PC-9 (cell line): Measurements from ENCODE around the gene FBXL12. TPM values are rescaled to one million over a fixed set of nuclear protein-coding genes. Genes with fewer than 3 reads are reported as not detected.
"Not testable (repeated sequence)": the region's sequence is repeated elsewhere in the genome, so short reads cannot be mapped to it uniquely, and the experiment has no call there.

Experiments
- BruUV-seq: library from RNA; stranded (reverse); fragments of 400-500 nt; replicated peaks from 2 replicates; lab custom pipeline; 2021; lab: Mats Ljungman, UMichigan
- CTCF ChIA-PET: fragments of 300-600 bp; sonication (Branson Sonifier 250); formaldehyde crosslinking; loops from one replicate; lab custom pipeline; 2022; ENCODE audit warnings: antibody characterized with exemption; lab: Charles Lee
- POLR2A ChIA-PET: fragments of 300-600 bp; sonication (Branson Sonifier 250); formaldehyde crosslinking; loops from one replicate; lab custom pipeline; 2022; ENCODE audit warnings: antibody characterized with exemption; ENCODE audit not compliant: unreplicated experiment; lab: Charles Lee
- DNase-seq, 2 experiments: peaks; one replicate each; pipeline versions ENCODE4 v3.0.0 to v3.0.0-alpha.2; 2015 to 2022; ENCODE audit warnings: mixed read lengths in 1 of 2
- H2AFZ ChIP-seq: fragments of 200-600 bp; sonication (generic); 2 replicates; pipeline ENCODE4 v1.8.1; 2017; ENCODE audit warnings: antibody characterized with exemption
- H3F3A ChIP-seq: fragments of 200-600 bp; sonication (generic); 2 replicates; pipeline ENCODE4 v1.8.1; 2017; ENCODE audit warnings: antibody characterized with exemption, mild to moderate bottlenecking, low read depth; ENCODE audit not compliant: insufficient read depth
- H3K27ac ChIP-seq: fragments of 200-600 bp; sonication (generic); 2 replicates; pipeline ENCODE4 v1.6.1; 2016; ENCODE audit warnings: mixed run types
- H3K27me3 ChIP-seq: fragments of 200-600 bp; sonication (generic); 2 replicates; pipeline ENCODE4 v1.6.1; 2016; ENCODE audit warnings: low read depth, mixed run types; ENCODE audit not compliant: insufficient read depth
- H3K36me3 ChIP-seq: fragments of 200-600 bp; sonication (generic); 2 replicates; pipeline ENCODE4 v1.6.1; 2016; ENCODE audit warnings: low read depth, mixed run types
- H3K4me1 ChIP-seq: fragments of 200-600 bp; sonication (generic); replicated peaks from 2 replicates; pipeline ENCODE4 v1.6.1; 2016; ENCODE audit warnings: mixed run types; ENCODE audit not compliant: insufficient read depth
- H3K4me2 ChIP-seq: fragments of 200-600 bp; sonication (generic); 2 replicates; pipeline ENCODE4 v1.6.1; 2017; ENCODE audit warnings: mixed run types
- H3K4me3 ChIP-seq: fragments of 200-600 bp; sonication (generic); 2 replicates; pipeline ENCODE4 v1.6.1; 2016; ENCODE audit warnings: mixed run types
- H3K79me2 ChIP-seq: fragments of 200-600 bp; sonication (generic); 2 replicates; pipeline ENCODE4 v1.6.1; 2017; ENCODE audit warnings: low read depth, mixed run types
- H3K9me2 ChIP-seq: fragments of 200-600 bp; sonication (generic); 2 replicates; pipeline ENCODE4 v1.8.1; 2017; ENCODE audit warnings: mild to moderate bottlenecking; ENCODE audit not compliant: insufficient read depth
- H3K9me3 ChIP-seq: fragments of 200-600 bp; sonication (generic); 2 replicates; pipeline ENCODE4 v1.8.1; 2016; ENCODE audit warnings: low read depth; ENCODE audit not compliant: insufficient read depth
- H4K20me1 ChIP-seq: fragments of 200-600 bp; sonication (generic); 2 replicates; pipeline ENCODE4 v1.8.1; 2017; ENCODE audit not compliant: insufficient read depth
- EZH2 ChIP-seq: fragments of 200-600 bp; sonication (generic); IDR thresholded peaks from 2 replicates; pipeline ENCODE4 v1.8.0; 2017; ENCODE audit warnings: antibody characterized with exemption, low read depth
- intact Hi-C: fragments of 100-400 bp; cut with micrococcal nuclease; formaldehyde crosslinking; loops from one replicate; pipeline ENCODE4 v1.10.0; 2022; ENCODE audit not compliant: unreplicated experiment
- total RNA-seq: library from RNA; stranded (reverse); gene quantifications from 2 replicates; pipeline ENCODE4 v1.2.3, GENCODE V29; 2021
- TF ChIP-seq, protein P1 (sequence below): fragments of 200-600 bp; sonication (generic); conservative IDR thresholded peaks from 2 replicates; pipeline ENCODE4 v1.6.1; 2017; ENCODE audit warnings: mixed run types, antibody characterized with exemption, mild to moderate bottlenecking, moderate library complexity

Gene FBXL12
- total RNA-seq, 1 experiment from 2014 or later = 30.7 TPM

DNA sequence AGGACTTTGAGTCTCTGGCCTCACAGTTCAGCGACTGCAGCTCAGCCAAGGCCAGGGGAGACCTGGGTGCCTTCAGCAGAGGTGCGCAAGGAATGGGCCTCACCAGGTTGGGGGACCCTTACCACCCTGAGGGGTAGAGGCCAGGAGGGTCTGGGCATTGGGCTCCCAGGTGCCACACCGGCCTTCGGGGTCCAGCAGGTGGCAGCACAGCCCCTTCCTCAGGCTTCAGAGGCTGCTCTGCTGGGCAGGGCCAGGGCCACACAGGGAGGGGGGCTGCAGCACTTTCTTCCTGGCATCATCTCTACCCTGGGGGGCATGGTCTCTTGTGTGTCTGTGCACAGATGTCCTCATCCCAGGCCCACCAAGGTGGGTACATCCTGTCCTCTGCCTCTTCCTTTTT is 29.2 kb upstream of the FBXL12 start:
- ChIA-PET POLR2A (no interaction called here), CTCF (interaction anchor here (0.5 kb wide), 1 partner anchor 260 kb away, joined by 3 read pairs; no protein-coding TSS in a partner anchor)
- Histone ChIP-seq H3K4me3 (no peak overlapping the region), H3K79me2 (no peaks in the 10 kb centered on the region), H3K9me3 (peaks cover 4% of the 10 kb centered on the region; the same call in 1 of the 2 replicates), H3K36me3 (peaks cover 5% of the 10 kb centered on the region; the same call in 1 of the 2 replicates), H3K27me3 (no peaks in the 10 kb centered on the region), H3F3A (no peaks in the 10 kb centered on the region), H4K20me1 (0 out of 2 replicates have a peak, but pooled peaks cover 3% of the 10 kb centered on the region), H3K4me1 (no peaks in the 10 kb centered on the region), H3K9me2 (no peaks in the 10 kb centered on the region), H2AFZ (no peak overlapping the region), H3K4me2 (no peak overlapping the region), H3K27ac (no peak overlapping the region)
- peak in 1 of 2 experiments; percentile 29 for DNase-seq
- TF ChIP-seq EZH2 = no peak
- TF ChIP-seq, protein P1, sequence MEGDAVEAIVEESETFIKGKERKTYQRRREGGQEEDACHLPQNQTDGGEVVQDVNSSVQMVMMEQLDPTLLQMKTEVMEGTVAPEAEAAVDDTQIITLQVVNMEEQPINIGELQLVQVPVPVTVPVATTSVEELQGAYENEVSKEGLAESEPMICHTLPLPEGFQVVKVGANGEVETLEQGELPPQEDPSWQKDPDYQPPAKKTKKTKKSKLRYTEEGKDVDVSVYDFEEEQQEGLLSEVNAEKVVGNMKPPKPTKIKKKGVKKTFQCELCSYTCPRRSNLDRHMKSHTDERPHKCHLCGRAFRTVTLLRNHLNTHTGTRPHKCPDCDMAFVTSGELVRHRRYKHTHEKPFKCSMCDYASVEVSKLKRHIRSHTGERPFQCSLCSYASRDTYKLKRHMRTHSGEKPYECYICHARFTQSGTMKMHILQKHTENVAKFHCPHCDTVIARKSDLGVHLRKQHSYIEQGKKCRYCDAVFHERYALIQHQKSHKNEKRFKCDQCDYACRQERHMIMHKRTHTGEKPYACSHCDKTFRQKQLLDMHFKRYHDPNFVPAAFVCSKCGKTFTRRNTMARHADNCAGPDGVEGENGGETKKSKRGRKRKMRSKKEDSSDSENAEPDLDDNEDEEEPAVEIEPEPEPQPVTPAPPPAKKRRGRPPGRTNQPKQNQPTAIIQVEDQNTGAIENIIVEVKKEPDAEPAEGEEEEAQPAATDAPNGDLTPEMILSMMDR = peak; percentile 77
- BruUV-seq = no TSS peak
- intact Hi-C loops = loop anchor here (5.0 kb wide), 1 partner anchor 64 kb away; no protein-coding TSS in a partner anchor

DNA sequence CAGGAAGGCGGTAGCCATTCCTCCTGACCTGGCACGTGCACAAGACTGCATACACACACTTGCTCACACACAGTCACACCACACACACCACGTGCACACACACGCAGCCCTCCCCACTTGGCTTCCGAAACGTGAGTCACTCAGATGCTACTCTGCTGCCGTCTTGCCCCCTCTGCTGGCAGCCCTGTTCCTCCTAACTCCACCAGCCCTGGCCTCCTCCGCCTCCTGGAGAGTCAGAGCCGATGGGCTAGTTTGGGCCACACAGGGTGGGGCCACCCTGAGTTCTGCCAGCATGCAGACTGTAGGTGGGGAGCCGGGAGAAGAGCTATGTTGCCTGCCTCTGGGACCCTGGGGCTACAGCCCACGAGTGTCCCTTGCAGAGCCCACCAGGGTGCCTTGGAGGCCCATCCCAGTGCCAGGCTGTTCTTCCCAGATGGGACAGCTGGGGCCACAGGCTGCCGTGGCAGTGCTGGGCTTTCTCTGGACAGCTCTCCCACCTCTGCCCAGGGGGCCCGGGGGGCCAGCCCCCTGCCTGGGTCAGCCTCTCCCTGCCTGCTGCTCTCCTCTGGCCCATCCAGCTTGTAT is 28.3 kb upstream of the FBXL12 start:
- BruUV-seq = no TSS peak

DNA sequence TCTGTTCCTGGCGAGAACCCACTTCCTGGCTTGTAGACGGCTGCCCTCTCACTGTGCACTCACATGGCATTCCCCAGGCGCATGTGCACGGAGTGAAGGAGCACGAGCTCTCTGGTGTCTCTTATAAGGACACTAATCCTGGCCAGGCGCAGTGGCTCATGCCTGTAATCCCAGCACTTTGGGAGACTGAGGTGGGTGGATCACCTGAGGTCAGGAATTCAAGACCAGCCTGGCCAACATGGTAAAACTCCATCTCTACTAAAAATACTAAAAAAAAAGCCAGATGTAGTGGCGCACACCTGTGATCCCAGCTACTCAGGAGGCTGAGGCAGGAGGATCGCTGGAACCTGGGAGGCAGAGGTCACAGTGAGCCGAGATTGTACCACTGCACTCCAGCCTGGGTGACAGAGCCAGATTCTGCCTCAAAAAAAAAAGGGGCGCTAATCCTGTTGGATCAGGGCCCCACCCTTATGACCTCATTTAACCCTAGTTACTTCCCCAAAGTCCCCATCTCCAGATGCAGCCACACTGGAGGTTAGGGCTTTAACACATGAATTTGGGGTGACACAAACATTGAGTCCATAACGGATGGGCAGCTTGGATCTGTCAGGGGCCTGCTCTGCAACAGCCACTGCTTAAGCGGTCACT is 24.9 kb upstream of the FBXL12 start:
- H3K27ac ChIP-seq, H3K4me3 ChIP-seq, H3K9me2 ChIP-seq, intact Hi-C loops, POLR2A ChIA-PET, H4K20me1 ChIP-seq, DNase-seq, H3K79me2 ChIP-seq, H3K4me1 ChIP-seq, H3K4me2 ChIP-seq, H2AFZ ChIP-seq, H3K9me3 ChIP-seq, H3K36me3 ChIP-seq, H3F3A ChIP-seq, BruUV-seq, H3K27me3 ChIP-seq: not testable (repeated sequence)
- CTCF ChIA-PET = interaction anchor here (0.6 kb wide), 1 partner anchor 69 kb away, joined by 3 read pairs; no protein-coding TSS in a partner anchor

More for the DNA sequence above, 28.3 kb upstream of the FBXL12 start:
- intact Hi-C loops = loop anchor here (5.0 kb wide), 1 partner anchor 65 kb away; no protein-coding TSS in a partner anchor
- Histone ChIP-seq H3F3A (no peaks in the 10 kb centered on the region), H2AFZ (no peak overlapping the region), H3K4me3 (no peak overlapping the region), H3K9me2 (no peaks in the 10 kb centered on the region), H3K27me3 (no peaks in the 10 kb centered on the region), H3K79me2 (no peaks in the 10 kb centered on the region), H3K4me2 (no peak overlapping the region), H3K4me1 (no peaks in the 10 kb centered on the region), H3K9me3 (peaks cover 4% of the 10 kb centered on the region; the same call in 1 of the 2 replicates), H4K20me1 (0 out of 2 replicates have a peak, but pooled peaks cover 3% of the 10 kb centered on the region), H3K36me3 (peaks cover 5% of the 10 kb centered on the region; the same call in 1 of the 2 replicates), H3K27ac (no peak overlapping the region)
- TF ChIP-seq, protein P1 = peak; percentile 56; the same call in 1 of the 2 replicates
- no peak for TF ChIP-seq EZH2
- DNase-seq = peak in 1 of 2 experiments; percentile 41
- ChIA-PET CTCF (no interaction called here), POLR2A (no interaction called here)
